Cerebellar cortex (tissue), 1 donor: ENCODE measurements around the gene NRCAM.

Experiments
- DNase-seq: peaks from one replicate; pipeline ENCODE4 v3.0.0-alpha.2; 2015; ENCODE audit warnings: low spot score

Gene NRCAM

DNA sequence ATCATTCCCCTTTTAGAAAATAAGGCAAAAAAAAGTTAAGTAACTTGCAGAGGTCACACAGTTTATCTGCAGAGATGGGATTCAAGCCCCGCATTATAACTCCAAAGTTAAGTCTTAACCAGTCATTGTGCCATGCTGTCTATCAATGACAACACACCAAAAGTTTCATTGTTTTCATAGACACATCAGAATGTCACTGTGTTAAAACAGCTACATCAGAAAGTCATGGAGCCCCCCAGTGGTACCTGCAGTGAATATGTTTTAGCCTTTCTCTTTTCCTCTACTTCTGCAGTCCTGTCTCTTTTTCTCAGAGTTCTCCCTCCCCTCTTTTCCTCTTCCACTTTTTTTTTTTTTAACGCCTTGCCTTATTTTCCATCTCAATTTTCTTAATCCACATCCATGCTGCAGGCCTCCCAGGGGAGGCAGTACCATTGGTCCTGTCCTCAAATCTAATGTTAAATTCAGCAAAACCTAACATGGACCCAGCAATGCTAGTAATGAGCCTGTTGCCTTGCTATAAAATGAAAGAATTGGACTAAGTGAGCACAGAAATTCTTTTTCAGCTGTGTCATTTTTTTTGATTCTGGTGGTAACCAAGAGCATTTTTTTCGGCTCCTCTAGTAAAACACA, 3.8 kb upstream of the NRCAM start:
- DNase-seq, result peak; percentile 70

DNA sequence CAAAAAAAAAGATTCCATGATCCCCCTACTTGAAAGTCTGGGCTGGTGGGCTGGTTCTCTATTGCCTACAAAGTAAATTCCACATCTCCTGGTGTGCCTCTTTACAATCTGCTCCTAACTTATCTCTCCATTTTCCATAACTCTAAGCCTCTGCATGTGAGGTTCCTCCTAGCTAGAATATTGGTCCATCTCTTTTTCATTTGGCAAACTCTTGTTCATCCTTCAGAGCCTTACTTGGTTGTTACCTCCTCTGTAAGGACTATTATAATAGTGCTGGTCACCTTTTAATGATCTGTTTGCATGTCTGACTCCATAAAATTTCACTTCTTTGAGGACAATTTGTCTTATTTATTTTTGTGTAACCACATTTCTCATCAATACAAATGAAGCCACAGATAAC, 1.6 kb upstream of the NRCAM start:
- no peak for DNase-seq

DNA sequence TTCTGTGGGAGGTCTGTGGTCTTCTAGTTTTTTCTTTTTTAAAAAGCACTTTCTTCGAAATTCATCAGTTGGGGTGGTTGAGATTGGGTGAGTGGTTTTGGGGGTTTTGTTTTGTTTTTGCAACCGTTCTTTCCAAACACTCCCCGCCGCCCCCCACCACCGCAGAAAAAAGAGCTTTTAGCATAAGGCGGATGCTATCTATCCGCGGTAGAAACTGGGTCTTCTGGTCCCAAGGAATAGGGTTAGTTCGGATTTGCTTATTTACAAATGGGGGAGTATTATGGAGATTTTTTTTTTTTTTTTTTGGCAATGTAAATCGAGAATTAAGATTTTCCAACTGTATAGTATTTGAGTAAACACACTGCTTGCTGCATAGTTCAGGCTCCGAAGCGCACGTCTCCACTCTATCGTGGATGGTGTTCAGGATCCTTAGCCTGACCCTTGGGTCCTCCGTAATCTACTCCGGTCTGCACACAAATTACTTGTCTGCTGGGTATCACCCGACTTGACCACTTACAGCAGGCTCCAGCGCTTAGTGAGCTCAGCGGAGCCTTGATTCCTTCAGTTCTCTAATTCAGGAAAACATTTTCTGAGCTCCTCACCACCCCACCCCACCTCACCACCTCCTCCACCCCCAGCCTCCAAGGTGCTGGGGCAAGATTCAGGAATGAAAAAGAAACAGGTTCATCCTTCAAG, 757 bp upstream of the NRCAM start:
- DNase-seq, result peak; percentile 11

DNA sequence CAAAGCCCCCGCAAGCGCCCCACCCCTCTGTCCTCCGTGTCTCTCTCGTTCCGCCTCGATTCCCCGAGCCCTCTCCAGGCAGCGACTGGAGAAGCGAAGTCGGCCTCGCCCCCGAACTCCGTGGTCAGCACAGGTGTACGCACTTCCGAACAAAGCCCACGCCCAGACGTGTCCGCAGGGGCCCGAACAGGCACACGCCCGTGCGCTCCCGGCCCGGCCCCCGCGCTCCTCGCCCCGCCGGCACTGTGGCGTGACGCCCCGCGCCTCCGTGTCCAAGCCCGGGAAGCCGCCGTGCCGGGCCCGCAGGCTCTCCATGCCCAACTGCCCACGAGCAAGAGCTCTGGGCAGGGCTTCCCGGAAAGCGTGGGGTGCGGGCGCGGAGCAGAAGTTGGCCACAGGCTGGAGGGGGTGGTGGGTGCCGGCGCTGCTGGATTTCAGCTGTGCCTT, 662 bp downstream of the NRCAM start:
- DNase-seq, result peak; percentile 19

DNA sequence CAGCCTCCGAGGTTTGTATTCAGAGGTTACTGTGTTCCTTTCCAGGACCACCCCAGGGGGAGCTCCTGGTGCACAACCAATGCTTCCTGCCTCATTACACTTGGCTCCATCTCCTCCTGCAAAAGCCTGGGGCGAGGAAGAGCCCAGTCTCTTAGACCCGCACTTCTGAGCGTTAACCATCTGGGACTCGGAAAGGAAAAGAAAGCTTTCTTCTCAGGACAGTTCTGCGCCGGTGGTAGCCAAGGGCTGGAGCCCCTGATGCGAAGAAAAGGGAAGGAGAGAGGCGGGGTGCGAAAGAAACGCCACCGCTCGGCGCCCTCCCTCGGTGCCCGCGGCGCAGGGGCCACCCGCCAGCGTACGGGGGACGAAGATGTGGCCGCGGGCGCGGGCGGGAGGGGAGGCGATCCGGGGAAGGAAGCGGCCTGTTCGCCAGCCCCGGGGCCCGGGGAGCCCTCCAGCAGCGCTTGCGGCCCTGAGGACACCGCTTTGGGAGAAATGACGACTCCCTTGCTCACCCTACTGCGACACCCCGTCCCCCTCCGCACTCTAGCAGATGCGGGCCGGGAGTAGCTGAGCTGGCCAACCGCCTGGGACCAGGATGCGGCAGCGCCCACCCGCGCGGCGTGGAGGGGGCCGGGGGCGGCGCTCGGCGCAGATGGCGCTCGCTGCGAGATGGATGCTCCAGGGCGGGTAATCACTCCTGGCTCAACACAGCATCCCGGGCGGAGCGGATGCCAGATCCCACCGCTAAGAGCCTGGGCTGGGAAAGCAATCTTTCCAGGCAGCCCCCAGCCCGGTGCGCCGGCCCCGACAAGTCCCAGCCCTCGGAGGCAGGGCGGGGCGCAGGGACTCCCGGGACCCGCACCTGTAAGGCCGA, 1.3 kb downstream of the NRCAM start:
- DNase-seq, result peak; percentile 58

DNA sequence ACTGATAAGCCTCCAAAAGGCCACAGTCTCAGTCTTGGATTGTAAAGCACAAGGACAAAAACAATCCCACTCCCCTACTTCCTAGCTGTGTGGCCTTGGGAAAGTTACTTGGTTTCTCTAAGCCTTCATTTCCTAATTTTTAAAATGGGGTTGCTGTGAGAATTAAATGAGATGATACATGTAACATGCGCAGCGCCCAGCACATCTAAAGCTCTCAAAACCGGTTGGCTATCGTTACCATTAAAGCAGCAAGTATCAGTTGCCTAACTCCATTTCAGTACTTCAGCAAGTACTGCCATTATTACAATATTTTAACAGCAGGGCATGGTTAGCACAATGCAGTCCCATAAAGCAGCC, 1.9 kb downstream of the NRCAM start:
- DNase-seq, result no peak

DNA sequence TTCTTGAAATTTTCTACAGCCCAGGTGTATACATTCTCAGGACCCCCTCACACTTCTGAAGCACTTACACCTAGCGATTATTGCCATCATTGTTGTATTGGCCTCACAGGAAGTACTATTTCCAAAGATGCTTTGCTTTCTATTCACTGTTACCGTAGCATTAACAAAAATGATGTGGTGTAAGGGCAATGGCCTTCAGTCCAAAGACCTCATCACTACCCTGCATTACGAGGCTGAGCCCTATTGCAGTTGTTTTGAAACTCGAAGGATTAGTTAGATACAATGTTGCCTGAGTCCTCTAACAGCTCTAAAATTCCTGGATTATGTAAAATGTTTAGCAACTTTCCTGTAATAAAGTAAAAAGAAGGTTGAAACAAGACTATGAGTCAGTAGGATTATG, 2.9 kb downstream of the NRCAM start:
- no peak for DNase-seq

DNA sequence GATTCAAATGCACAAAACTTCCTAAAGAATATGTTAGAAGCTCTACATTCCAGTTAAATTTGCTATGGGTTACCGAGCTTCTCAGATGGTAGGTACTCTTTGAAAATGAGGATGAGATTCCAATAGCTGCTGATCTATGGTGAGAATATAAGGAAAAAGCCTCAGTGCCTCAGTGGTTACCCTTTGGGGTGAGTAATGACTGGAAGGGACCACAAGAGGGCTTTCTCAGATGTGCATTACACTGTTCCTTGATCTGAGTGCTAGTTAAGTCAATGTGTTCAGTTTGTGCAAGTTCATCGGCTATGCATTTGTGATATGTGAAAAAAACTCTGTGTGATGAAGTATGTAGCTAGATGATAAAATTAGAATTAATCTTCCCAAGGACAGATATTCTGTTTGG, 3.5 kb downstream of the NRCAM start:
- DNase-seq, result peak; percentile 44

DNA sequence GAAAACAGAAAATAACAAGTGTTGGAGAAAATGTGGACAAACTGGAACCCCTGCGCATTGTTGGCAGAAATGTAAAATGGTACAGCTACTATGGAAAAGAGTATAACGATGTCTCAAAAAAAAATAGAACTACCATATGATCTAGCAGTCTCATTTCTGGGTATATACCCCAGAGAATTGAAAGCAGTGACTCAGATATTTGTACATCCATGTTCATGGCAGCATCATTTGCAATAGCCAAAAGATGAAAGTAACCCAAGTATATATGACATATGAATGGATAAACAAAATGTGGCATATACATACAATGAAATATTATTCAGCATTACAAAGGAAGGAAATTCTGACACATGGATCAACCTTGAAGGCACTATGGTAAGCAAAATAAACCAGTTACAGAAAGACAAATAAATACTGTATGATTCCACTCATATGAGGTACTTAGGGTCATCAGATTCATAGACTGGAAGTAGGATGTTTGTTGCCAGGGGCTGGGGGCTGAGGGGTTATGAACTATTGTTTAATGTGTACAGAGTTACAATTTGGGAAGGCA, 4.9 kb downstream of the NRCAM start:
- DNase-seq, result no peak

DNA sequence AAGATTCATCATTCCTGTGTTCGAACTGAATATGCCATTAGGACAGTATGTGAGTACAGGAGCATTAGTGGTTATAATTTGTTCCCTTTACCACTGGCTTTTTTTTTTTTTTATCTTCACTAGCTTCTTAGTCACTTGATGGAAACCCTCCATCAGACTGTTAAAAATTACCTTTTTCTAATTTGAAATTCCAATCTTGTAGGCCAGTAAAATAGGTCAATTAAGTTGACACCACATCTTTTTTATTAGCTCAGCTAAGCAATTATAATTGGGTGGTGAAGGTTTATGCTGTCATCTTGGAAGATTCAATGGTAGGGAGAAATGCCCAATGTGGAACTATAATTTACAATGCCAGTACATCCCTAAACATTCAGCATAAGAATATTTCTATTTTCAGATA, 6.1 kb downstream of the NRCAM start:
- no peak for DNase-seq

DNA sequence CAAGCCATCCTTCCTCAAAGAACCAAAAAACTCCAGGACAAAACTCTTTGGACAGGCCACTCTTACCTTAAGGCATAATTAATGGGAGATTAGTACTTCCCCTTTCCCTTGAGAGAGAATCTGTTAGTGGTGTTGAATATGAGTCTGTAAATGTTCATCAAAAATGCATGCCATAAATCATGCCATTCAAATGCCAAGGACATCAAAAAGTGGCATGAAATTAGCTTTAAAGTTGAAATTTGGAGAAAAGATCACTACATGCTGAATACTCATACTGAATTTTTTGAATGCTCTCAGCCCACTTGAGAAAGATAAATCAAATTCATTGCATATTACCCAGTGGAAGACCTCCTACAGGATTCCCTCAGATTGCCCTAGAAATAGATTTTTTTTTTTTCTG, 6.7 kb downstream of the NRCAM start:
- DNase-seq, result no peak

DNA sequence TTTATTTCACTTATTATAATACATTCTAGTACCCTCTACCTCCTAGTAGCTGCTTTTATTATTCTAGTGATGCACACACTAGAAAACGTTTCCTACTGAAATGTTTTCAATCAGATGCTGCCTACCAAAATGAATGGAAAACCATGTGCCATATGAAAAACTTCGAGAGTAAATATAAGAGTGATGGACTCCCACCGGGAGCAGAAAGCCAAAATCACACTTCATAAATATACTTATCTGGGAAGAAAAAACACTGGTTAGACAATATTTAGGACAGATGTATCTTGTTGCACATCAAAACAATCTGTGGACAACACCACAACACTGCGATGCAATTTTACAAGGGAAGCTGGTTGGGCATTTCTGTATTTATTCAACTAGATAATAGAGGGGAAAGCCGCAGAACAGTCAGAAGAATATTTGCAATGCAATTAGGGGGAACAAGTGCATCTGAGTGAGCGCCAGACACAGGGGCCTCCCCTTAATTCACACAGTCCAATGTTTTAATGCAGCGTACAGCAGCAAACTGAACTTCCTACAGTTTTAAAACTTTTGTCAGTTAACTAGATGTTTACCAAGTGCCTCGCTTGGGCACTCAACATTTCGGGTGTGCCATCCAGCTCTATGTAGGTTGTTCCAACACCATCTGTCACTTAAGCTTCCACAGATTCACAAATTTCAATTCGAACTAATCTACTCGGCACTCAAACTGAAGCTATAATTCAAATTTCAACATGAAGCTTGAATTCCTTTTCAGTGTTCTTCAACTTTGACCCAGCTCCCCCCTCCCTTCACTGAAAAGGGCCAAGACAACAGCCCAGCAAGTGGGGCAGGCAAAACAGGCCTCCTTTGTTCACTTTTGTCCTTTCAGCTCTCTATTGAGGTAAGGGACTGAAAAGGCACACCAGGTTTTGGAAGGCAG, 7.4 kb downstream of the NRCAM start:
- peak; percentile 37 for DNase-seq

DNA sequence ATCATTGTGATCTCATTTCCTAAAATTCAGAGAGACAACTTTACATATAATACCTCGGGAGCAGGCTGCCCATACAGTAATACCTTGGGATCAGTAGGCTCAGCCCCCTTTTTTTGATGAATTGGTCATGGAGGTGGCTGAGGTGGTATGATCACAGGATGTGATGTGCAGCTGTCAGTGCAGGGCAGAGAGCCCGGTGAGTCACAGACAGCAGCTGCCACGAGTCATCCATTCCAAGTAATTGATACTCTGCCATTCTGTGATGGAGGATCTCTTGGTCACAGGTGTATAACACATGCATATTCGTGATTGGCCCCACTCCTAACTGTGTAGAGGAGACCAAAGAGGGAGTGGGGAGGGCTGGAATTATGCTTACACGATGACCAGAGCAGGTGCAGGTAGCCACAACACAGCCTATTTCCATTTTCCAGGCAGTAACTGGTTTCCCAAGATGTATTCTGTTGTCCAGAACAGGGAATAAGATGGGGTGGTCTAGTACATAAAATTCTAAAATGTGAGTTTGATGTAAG, 14.1 kb downstream of the NRCAM start:
- no peak for DNase-seq

DNA sequence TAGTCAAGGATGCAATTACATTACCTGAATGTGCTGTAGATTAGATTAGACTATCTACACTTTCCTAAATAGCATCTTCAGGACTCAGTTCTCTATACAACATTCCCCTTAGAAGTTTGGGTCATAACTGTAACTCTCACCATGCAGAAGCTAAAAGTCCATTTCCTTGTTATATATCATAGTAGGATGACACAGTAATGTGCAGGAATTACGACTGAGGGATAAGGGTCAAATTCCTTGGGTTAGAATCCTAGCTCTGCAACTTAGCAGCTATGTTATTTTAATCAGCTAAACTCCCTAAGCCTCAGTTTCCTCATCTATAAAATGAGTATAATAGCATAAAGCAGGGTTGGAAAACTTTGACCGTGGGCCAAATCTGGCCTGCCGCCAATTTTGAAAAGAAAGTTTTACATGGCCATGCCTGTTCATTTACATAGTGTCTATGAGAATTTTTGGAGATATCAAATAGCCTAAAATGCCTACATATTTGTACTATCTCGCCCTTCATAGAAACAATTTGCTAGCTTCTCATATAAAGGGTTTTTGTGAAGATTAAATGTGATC, 14.8 kb downstream of the NRCAM start:
- no peak for DNase-seq

DNA sequence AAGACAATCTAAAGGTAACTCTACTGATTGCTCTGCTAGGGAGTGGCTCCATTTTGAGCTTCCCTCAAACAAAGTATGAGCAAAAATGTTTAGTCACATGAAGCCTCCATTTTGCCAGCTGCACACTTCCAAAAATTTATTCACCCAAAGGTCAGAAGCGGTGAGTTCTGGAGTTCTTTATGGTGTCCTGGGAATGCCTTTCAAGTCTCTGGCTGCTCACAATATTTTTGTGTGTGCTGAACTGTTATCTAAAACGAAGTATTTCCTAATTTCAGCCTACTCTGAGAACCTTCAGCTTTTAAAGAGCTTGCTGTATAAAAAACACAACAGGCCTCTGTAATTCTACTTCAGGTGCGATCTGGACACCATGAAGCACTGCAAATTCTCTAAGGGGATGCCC, 15.6 kb downstream of the NRCAM start:
- DNase-seq, result no peak

DNA sequence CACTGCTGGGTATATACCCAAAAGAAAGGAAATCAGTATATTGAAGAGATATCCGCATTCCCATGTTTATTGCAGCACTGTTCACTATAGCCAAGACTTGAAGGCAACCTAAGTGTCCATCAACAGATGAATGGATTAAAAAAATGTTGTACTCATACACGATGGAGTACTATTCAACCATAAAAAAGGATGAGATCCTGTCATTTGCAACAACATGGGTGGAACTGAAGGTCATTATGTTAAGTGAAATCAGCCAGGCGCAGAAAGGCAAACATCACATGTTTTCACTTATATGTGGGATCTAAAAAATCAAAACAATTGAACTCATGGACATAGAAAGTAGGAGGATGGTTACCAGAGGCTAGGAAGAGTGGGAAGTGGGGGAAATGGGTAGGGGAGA, 19.3 kb downstream of the NRCAM start:
- DNase-seq, result no peak

DNA sequence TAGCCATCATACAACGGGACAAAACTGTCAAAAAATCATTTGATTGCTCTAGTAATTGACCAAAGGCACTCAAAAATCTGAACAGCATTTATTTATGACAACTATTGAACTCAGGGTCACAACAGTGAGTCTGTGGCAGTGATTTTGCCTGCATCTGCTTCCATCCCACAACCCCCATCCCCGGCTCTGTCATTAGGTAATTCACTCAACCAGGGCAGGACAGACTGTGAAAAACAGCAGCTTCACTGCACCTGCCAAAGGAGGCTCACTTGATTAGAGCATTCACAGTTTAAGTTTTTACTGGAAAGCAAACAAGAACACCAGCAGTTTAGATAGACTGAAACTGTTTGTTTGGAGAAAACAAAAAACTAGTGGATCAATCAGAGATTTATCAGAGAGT, 22.2 kb downstream of the NRCAM start:
- DNase-seq, result no peak

DNA sequence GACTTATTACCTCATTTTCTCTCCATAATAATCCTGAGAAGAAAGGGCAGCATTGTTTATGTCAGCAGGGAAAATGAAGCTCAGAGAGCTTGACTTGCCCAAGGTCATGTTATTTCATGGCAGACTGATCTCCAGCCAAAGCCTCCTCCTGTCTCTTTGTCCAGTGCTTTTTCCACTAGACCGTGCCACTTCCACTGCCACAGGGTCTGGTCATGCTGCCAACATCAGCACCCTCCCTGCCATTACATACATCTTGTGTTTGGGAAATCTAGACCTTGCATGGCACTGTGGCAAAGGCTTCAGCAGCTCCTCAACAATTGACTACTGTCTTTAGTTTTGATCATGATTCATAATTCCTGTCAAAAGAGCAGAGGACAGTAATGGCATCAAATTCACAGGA, 25.1 kb downstream of the NRCAM start:
- no peak for DNase-seq

DNA sequence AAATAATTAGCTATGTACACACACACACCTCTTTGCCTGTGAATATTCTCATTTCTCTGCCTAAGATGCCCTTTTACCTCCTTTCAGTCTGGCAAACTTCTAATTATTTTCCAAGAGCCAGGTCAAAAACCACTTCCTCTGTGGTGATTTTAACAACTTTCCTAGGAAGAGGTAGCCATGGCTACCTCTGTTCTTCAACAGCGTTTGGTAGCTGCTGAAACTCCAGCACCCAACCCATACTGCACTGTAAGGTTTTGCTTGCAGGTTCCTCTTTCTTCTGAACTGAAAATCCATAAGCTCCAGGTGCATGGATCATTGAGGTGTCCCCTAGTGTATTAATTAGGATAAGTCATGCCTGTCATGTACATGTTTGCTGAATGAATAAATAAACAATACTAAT, 25.6 kb downstream of the NRCAM start:
- no peak for DNase-seq

DNA sequence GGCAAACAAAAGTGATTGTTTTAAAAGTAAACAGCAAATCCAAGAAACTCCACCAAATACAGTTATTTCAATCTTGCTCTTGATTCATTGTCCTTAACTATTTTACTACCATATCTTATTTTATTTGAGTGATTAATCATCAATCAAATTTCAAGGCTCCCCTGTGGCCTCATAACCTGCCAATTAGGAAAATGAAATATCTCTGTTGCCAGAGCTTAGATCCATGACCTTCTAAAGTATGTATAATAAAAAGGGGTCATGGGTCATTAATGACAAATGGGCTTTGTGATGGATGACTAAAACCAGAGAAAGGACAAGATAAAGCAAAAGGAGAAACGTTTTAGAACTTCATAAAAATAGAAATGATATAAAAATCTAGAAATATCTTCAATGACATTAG, 28.5 kb downstream of the NRCAM start:
- DNase-seq, result no peak

DNA sequence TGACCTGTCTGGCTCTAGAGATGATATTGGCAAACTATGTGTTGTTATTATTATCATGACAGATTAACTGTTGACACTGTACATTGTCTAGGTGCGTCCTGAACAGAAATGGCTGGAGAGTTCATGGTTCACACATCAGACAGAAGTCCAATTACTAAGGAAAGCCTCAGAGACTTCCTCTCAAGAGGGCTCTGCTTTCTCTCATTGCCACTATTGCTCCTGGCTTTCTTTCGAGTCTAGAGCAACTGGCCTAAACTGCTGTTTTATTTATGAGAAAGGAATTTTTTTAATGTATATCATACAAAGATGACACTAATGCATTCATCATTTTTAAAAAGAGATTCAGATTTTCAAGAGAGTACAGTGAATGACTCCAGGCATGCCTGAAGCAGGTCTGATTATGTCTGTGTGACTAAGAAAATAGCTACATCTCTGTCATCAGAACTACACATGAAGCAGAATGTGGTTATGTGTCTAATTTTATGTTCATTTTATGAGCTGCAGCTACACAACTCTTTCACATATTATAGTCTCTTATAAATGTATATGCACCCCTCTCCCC, 30.4 kb downstream of the NRCAM start:
- no peak for DNase-seq
